ENCODE measurements around the gene SMG6. TPM values are rescaled to one million over a fixed set of nuclear protein-coding genes. Genes with fewer than 3 reads are reported as not detected.
"Not testable (repeated sequence)": the region's sequence is repeated elsewhere in the genome, so short reads cannot be mapped to it uniquely, and the experiment has no call there.

The SMG6 gene
- total and polyA plus RNA-seq, 8 donors = 17.0 to 102 (median 24.4) TPM

- WGBS, 5 donors = 30 to 68% (median 38%) methylated on average over 5 of the region's 5 CpGs
- Histone ChIP-seq H3K27me3 (no peaks in the 10 kb centered on the region), H3K4me3 (no peak overlapping the region), H3K27ac (peak overlapping the region; percentile 24 to 56 (median 43)), H3K4me1 (peaks cover 0 to 25% (median 14%) of the 10 kb centered on the region in 4 donors), H3K36me3 (peaks cover 0 to 6% (median 0%) of the 10 kb centered on the region in 4 donors), H3K9me3 (no peaks in the 10 kb centered on the region)
- intact Hi-C loops (cut with DNase I; ENCODE audit: low total_unique reads) = no loop called here
- peak; percentile 50 to 72 for DNase-seq
- no peak for TF ChIP-seq POLR2A (IDR thresholded peaks at IDR 0.05)
- TF ChIP-seq EP300 (IDR thresholded peaks at IDR 0.05) = no peak
- peak in 1 of 3 donors; percentile 39 for TF ChIP-seq POLR2AphosphoS5 (IDR thresholded peaks at IDR 0.05)
- no peak for TF ChIP-seq CTCF (IDR thresholded peaks at IDR 0.05)
Observed at GRCh38 chr17:2202302-2202995, 101.1 kb downstream of the SMG6 start.

- peaks cover 0 to 37% (median 17%) of the 10 kb centered on the region in 4 donors for H3K4me1 ChIP-seq
- intact Hi-C loops (cut with DNase I; ENCODE audit: low total_unique reads); H3K4me3 ChIP-seq; H3K9me3 ChIP-seq; H3K27ac ChIP-seq; H3K27me3 ChIP-seq; H3K36me3 ChIP-seq; DNase-seq: not testable (repeated sequence)
- WGBS, 5 donors = 97 to 99% (median 98%) methylated on average over 8 of the region's 8 CpGs
Observed at GRCh38 chr17:2199386-2199785, 104.2 kb downstream of the SMG6 start.

- intact Hi-C loops (cut with DNase I; ENCODE audit: low total_unique reads) = no loop called here
- no peak overlapping the region for H3K27ac ChIP-seq
- peaks cover 0 to 37% (median 17%) of the 10 kb centered on the region in 4 donors for H3K4me1 ChIP-seq
- no peaks in the 10 kb centered on the region for H3K27me3 ChIP-seq
- 76 to 85% (median 81%) methylated on average over 6 of the region's 6 CpGs for WGBS, 5 donors
- TF ChIP-seq POLR2AphosphoS5 (IDR thresholded peaks at IDR 0.05) = no peak
- no peak for TF ChIP-seq CTCF (IDR thresholded peaks at IDR 0.05)
- TF ChIP-seq EP300 (IDR thresholded peaks at IDR 0.05) = no peak
- TF ChIP-seq POLR2A (IDR thresholded peaks at IDR 0.05) = no peak
- H3K9me3 ChIP-seq = no peaks in the 10 kb centered on the region
- DNase-seq = peak in 1 of 2 donors; percentile 2
- H3K4me3 ChIP-seq = no peak overlapping the region
- peaks cover 0 to 10% (median 8%) of the 10 kb centered on the region in 4 donors for H3K36me3 ChIP-seq
Observed at GRCh38 chr17:2198927-2199326, 104.7 kb downstream of the SMG6 start.

GRCh38 chr17:2197271-2197670 lies 106.3 kb downstream of the SMG6 start:
- TF ChIP-seq EP300 (IDR thresholded peaks at IDR 0.05) (no peak), POLR2A (IDR thresholded peaks at IDR 0.05) (no peak), POLR2AphosphoS5 (IDR thresholded peaks at IDR 0.05) (no peak), CTCF (IDR thresholded peaks at IDR 0.05) (no peak)
- Histone ChIP-seq H3K4me3 (no peak overlapping the region), H3K27me3 (no peaks in the 10 kb centered on the region), H3K27ac (no peak overlapping the region), H3K9me3 (no peaks in the 10 kb centered on the region), H3K36me3 (peaks cover 0 to 20% (median 15%) of the 10 kb centered on the region in 4 donors), H3K4me1 (peaks cover under 1 to 31% (median 12%) of the 10 kb centered on the region in 4 donors)
- WGBS, 5 donors = 83 to 95% (median 90%) methylated on average over 6 of the region's 6 CpGs
- intact Hi-C loops (cut with DNase I; ENCODE audit: low total_unique reads) = no loop called here
- no peak for DNase-seq

DNA sequence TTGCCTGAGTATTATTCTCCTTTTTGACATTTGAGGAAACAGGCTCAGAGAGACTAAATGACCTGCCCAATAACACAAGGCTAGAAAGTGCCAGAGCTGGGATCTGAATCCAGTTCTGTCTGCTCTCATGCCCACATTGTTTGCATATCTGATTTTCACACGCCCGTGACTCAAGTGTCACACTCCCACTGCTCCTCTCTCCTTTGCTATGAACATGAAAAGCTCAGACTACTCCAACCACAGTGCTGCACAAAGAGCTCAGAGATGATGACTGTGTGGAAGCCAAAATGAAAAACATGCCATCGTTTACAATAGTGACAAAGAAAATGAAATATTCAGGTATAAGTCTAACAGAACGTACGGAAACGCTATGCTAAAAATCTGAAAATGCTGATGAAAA lies 107.9 kb downstream of the SMG6 start:
- Histone ChIP-seq H3K36me3 (peaks cover 0 to 20% (median 17%) of the 10 kb centered on the region in 4 donors), H3K27me3 (no peaks in the 10 kb centered on the region), H3K27ac (no peak overlapping the region), H3K9me3 (no peaks in the 10 kb centered on the region), H3K4me3 (no peak overlapping the region), H3K4me1 (peaks cover 5 to 29% (median 18%) of the 10 kb centered on the region in 4 donors)
- DNase-seq = peak in 1 of 2 donors; percentile 21
- intact Hi-C loops (cut with DNase I; ENCODE audit: low total_unique reads) = no loop called here
- no peak for TF ChIP-seq CTCF (IDR thresholded peaks at IDR 0.05)
- WGBS, 5 donors = 80 to 87% (median 81%) methylated on average over 6 of the region's 6 CpGs
